Measurements from ENCODE around the gene TCERG1. TPM values are rescaled to one million over a fixed set of nuclear protein-coding genes. Genes with fewer than 3 reads are reported as not detected.

Gene TCERG1
- total RNA-seq, 1 donor from 2014 or later: 121 TPM

GRCh38 chr5:146426305-146426704, 20.8 kb upstream of the TCERG1 start:
- DNase-seq (ENCODE audit: low spot score, unreplicated experiment): no peak
- Mint-ChIP-seq H3K9me3 (ENCODE audit: low read depth) (no peaks in the 10 kb centered on the region), H3K36me3 (ENCODE audit: insufficient read depth) (no peaks in the 10 kb centered on the region), H3K27me3 (peaks cover 20% of the 10 kb centered on the region), H3K4me1 (ENCODE audit: low read depth) (no peaks in the 10 kb centered on the region), H3K4me3 (ENCODE audit: low read depth) (no peak overlapping the region), H3K27ac (no peak overlapping the region)
- TF ChIP-seq CTCF (IDR thresholded peaks at IDR 0.05; ENCODE audit: unreplicated experiment): no peak

DNA sequence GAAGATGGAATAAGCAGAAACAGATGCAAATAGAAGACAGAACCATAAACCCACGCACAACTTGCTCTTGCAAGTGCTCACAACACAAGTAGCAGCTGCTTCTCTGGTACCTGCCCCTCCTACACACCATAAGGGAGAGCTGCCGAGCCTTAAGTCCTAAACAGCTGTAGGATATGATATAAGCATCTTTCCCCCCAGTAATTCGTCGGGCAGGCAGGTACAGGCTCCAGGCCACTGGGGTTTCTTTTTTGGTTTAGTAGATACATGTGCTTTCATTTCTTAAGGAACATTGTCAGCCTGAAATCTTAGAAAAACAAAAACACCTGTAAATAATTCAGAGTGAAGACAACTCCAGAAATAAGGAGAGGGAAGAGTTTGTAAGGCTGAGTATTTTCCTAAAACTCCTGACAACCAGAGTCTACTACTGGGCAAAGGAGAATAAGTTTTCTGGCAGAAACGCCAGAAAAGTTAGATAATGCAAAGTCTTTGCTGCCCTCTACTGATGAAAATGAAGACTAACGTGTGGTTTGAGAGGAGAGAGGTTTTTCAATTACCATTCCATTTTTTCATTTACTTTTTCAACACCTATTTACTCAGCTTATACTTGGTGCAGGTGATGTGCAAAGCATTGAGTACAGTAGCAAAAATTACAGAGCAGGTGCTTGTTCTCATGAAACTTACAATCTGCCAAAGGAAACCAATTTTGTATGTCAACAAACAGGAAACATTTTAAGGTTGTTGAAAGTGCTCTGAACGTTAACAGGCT, 20.1 kb upstream of the TCERG1 start:
- DNase-seq (ENCODE audit: low spot score, unreplicated experiment): no peak
- no peaks in the 10 kb centered on the region for H3K4me1 Mint-ChIP-seq (ENCODE audit: low read depth)
- no peak overlapping the region for H3K27ac Mint-ChIP-seq
- H3K9me3 Mint-ChIP-seq (ENCODE audit: low read depth): no peaks in the 10 kb centered on the region
- H3K27me3 Mint-ChIP-seq: peaks cover 15% of the 10 kb centered on the region
- peak; percentile 82 for TF ChIP-seq CTCF (IDR thresholded peaks at IDR 0.05; ENCODE audit: unreplicated experiment)
- no peak overlapping the region for H3K4me3 Mint-ChIP-seq (ENCODE audit: low read depth)
- no peaks in the 10 kb centered on the region for H3K36me3 Mint-ChIP-seq (ENCODE audit: insufficient read depth)

DNA sequence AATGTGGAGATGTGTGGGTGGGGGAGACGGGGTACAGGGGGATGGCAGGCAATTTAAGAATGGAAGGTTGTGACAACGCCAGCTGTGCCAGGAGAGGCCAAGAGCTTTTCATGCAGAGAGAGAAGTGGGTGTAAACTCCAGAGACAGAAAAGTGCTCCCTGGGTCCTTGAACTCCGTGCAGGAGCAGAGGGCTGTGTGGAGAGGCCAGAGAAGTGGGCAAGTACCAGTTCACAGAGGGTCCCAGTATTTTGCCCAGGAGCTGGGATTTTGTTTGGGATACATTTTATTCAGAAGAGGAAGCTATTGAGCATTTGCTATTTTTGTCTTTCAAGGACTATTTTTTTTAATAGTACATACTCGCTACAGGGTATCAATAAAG, 19.5 kb upstream of the TCERG1 start:
- Mint-ChIP-seq H3K27ac (no peak overlapping the region), H3K4me3 (ENCODE audit: low read depth) (no peak overlapping the region), H3K27me3 (peaks cover 18% of the 10 kb centered on the region), H3K9me3 (ENCODE audit: low read depth) (no peaks in the 10 kb centered on the region), H3K36me3 (ENCODE audit: insufficient read depth) (no peaks in the 10 kb centered on the region), H3K4me1 (ENCODE audit: low read depth) (no peaks in the 10 kb centered on the region)
- DNase-seq (ENCODE audit: low spot score, unreplicated experiment): no peak
- TF ChIP-seq CTCF (IDR thresholded peaks at IDR 0.05; ENCODE audit: unreplicated experiment): no peak

GRCh38 chr5:146428658-146429057, 18.5 kb upstream of the TCERG1 start:
- no peak for DNase-seq (ENCODE audit: low spot score, unreplicated experiment)
- no peaks in the 10 kb centered on the region for H3K4me1 Mint-ChIP-seq (ENCODE audit: low read depth)
- no peak for TF ChIP-seq CTCF (IDR thresholded peaks at IDR 0.05; ENCODE audit: unreplicated experiment)
- H3K4me3 Mint-ChIP-seq (ENCODE audit: low read depth): no peak overlapping the region
- H3K27ac Mint-ChIP-seq: no peak overlapping the region
- H3K27me3 Mint-ChIP-seq: peaks cover 20% of the 10 kb centered on the region
- no peaks in the 10 kb centered on the region for H3K36me3 Mint-ChIP-seq (ENCODE audit: insufficient read depth)
- H3K9me3 Mint-ChIP-seq (ENCODE audit: low read depth): no peaks in the 10 kb centered on the region

- Mint-ChIP-seq H3K36me3 (ENCODE audit: insufficient read depth) (no peaks in the 10 kb centered on the region), H3K27ac (no peak overlapping the region), H3K27me3 (peaks cover 3% of the 10 kb centered on the region), H3K4me3 (ENCODE audit: low read depth) (no peak overlapping the region), H3K9me3 (ENCODE audit: low read depth) (no peaks in the 10 kb centered on the region), H3K4me1 (ENCODE audit: low read depth) (no peaks in the 10 kb centered on the region)
- no peak for TF ChIP-seq CTCF (IDR thresholded peaks at IDR 0.05; ENCODE audit: unreplicated experiment)
- DNase-seq (ENCODE audit: low spot score, unreplicated experiment): no peak
Observed at GRCh38 chr5:146440353-146440752, 6.8 kb upstream of the TCERG1 start.

All from progenitor cell of endocrine pancreas (in vitro differentiated cells).